Trophoblast cell (in vitro differentiated cells and primary cell): ENCODE measurements around the gene RELB. TPM values are rescaled to one million over a fixed set of nuclear protein-coding genes. Genes with fewer than 3 reads are reported as not detected.

Experiments used
- DNase-seq, 2 donors: peaks; one replicate each; pipeline ENCODE4 v3.0.0-alpha.2; 2016
- H2AFZ ChIP-seq: 2 replicates; pipeline ENCODE4 v1.6.1; 2013; ENCODE audit warnings: low read length, moderate library complexity, mild to moderate bottlenecking; ENCODE audit not compliant: insufficient read depth, poor library complexity
- H2AK5ac ChIP-seq: 2 replicates; pipeline ENCODE4 v1.6.1; 2013; ENCODE audit warnings: mild to moderate bottlenecking, low read length
- H2BK120ac ChIP-seq: 2 replicates; pipeline ENCODE4 v1.6.1; 2013; ENCODE audit warnings: low read length, mild to moderate bottlenecking, moderate library complexity; ENCODE audit not compliant: insufficient read depth, poor library complexity
- H2BK12ac ChIP-seq: 2 replicates; pipeline ENCODE4 v1.6.1; 2013; ENCODE audit warnings: mild to moderate bottlenecking, low read length, moderate library complexity
- H2BK5ac ChIP-seq: 2 replicates; pipeline ENCODE4 v1.6.1; 2013; ENCODE audit warnings: low read length, low read depth, moderate library complexity, mild to moderate bottlenecking; ENCODE audit not compliant: poor library complexity
- H3K14ac ChIP-seq: 2 replicates; pipeline ENCODE4 v1.6.1; 2013; ENCODE audit warnings: mild to moderate bottlenecking, low read length
- H3K18ac ChIP-seq: 2 replicates; pipeline ENCODE4 v1.6.1; 2013; ENCODE audit warnings: mild to moderate bottlenecking, low read length
- H3K23ac ChIP-seq: 2 replicates; pipeline ENCODE4 v1.6.1; 2013; ENCODE audit warnings: low read length
- H3K27ac ChIP-seq: 2 replicates; pipeline ENCODE4 v1.5.1; 2013; ENCODE audit warnings: low read depth, mild to moderate bottlenecking, inconsistent platforms, low read length, moderate library complexity
- H3K27me3 ChIP-seq: 2 replicates; pipeline ENCODE4 v1.6.1; 2013; ENCODE audit warnings: inconsistent platforms, mild to moderate bottlenecking, low read length, moderate library complexity; ENCODE audit not compliant: insufficient read depth
- H3K36me3 ChIP-seq, 2 experiments: 1 replicate in 1 of 2; 2 replicates in 1 of 2; pipeline ENCODE4 v1.6.1; 2013; ENCODE audit warnings: low read length in 2 of 2, mild to moderate bottlenecking in 2 of 2, moderate library complexity in 1 of 2; ENCODE audit not compliant: insufficient read depth in 2 of 2, control insufficient read depth in 1 of 2
- H3K4ac ChIP-seq: 2 replicates; pipeline ENCODE4 v1.6.1; 2013; ENCODE audit warnings: low read depth, mild to moderate bottlenecking, low read length, moderate library complexity
- H3K4me1 ChIP-seq, 2 experiments: 1 replicate in 1 of 2; 2 replicates in 1 of 2; pipeline ENCODE4 v1.6.1; 2013; ENCODE audit warnings: low read length in 2 of 2, mild to moderate bottlenecking in 2 of 2, moderate library complexity in 1 of 2; ENCODE audit not compliant: insufficient read depth in 2 of 2, control insufficient read depth in 1 of 2
- H3K4me2 ChIP-seq: 2 replicates; pipeline ENCODE4 v1.6.1; 2013; ENCODE audit warnings: inconsistent platforms, mild to moderate bottlenecking, low read length, moderate library complexity
- H3K4me3 ChIP-seq: 2 replicates; pipeline ENCODE4 v1.5.1; 2013; ENCODE audit warnings: mild to moderate bottlenecking, low read depth, low read length, inconsistent platforms
- H3K79me1 ChIP-seq: one replicate; pipeline ENCODE4 v1.6.1; 2013; ENCODE audit warnings: low read length
- H3K79me2 ChIP-seq: 2 replicates; pipeline ENCODE4 v1.6.1; 2013; ENCODE audit warnings: low read length, mild to moderate bottlenecking; ENCODE audit not compliant: control insufficient read depth, insufficient read depth, poor library complexity
- H3K9ac ChIP-seq: 2 replicates; pipeline ENCODE4 v1.6.1; 2013; ENCODE audit warnings: mild to moderate bottlenecking, low read length
- H3K9me3 ChIP-seq: 2 replicates; pipeline ENCODE4 v1.6.1; 2013; ENCODE audit warnings: low read depth, mild to moderate bottlenecking, control low read depth, inconsistent platforms, low read length; ENCODE audit not compliant: insufficient read depth
- H4K12ac ChIP-seq: 2 replicates; pipeline ENCODE4 v1.6.1; 2013; ENCODE audit warnings: low read depth, mild to moderate bottlenecking, low read length, moderate library complexity
- H4K8ac ChIP-seq: 2 replicates; pipeline ENCODE4 v1.6.1; 2013; ENCODE audit warnings: low read depth, mild to moderate bottlenecking, low read length, moderate library complexity
- H4K91ac ChIP-seq: one replicate; pipeline ENCODE4 v1.6.1; 2013; ENCODE audit warnings: low read depth, mild to moderate bottlenecking, low read length, moderate library complexity
- WGBS: extraction: QIAGEN DNeasy Blood & Tissue Kit; methylation state at CpG from one replicate; pipeline ENCODE4 v1.1.7; 2013; ENCODE audit warnings: missing lambda C conversion rate; ENCODE audit not compliant: insufficient read length, insufficient coverage; ENCODE audit errors: extremely low coverage; 5-methylcytosine and 5-hydroxymethylcytosine counted together
- polyA plus RNA-seq: library from polyadenylated mRNA; stranded (reverse); fragments of 200-250 nt; gene quantifications from 2 replicates; pipeline ENCODE4 v1.2.3, GENCODE V29; 2013

RELB gene, protein sequence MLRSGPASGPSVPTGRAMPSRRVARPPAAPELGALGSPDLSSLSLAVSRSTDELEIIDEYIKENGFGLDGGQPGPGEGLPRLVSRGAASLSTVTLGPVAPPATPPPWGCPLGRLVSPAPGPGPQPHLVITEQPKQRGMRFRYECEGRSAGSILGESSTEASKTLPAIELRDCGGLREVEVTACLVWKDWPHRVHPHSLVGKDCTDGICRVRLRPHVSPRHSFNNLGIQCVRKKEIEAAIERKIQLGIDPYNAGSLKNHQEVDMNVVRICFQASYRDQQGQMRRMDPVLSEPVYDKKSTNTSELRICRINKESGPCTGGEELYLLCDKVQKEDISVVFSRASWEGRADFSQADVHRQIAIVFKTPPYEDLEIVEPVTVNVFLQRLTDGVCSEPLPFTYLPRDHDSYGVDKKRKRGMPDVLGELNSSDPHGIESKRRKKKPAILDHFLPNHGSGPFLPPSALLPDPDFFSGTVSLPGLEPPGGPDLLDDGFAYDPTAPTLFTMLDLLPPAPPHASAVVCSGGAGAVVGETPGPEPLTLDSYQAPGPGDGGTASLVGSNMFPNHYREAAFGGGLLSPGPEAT
- polyA plus RNA-seq = 7.4 and 7.5 TPM in 2 replicates

DNA sequence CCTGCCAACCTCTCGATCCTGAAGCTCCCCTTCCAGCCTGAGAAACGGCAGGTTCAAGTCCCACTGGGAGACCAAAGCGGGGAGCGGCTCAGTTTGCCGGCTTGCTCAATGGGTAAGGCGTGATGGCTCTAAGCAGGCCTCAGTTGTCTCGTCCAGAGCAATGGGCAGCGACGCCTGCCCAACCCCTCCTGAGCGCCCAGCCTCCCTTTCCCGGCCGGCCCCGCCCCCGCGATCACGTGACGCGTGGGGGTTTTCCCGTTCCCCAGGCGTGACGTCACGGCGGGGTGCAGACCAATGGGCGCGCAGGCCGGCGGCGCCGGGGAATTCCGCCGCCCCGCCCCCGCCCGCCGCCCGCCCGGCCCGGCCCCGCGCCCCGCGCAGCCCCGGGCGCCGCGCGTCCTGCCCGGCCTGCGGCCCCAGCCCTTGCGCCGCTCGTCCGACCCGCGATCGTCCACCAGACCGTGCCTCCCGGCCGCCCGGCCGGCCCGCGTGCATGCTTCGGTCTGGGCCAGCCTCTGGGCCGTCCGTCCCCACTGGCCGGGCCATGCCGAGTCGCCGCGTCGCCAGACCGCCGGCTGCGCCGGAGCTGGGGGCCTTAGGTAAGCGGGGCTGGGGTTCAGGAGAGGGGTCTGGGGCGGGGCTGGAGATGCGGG is at the start of gene RELB:
Gene RELB (plus strand): TSS at position 378 of the 653 bp plus-strand sequence. CDS start 116 bp downstream, at position 494.
- Histone ChIP-seq H2AFZ (peak within 1 kb of the TSS; percentile 67), H3K4me1 (peaks cover 2 to 3% of the 10 kb centered on the region in 2 experiments), H3K79me1 (peaks cover 6% of the 10 kb centered on the region), H3K4me2 (peak within 1 kb of the TSS; percentile 99), H3K4me3 (peak within 1 kb of the TSS; percentile 93), H3K27me3 (no peaks in the 10 kb centered on the region), H3K9me3 (peaks cover 1% of the 10 kb centered on the region), H3K4ac (no peak within 1 kb of the TSS), H3K23ac (no peak within 1 kb of the TSS), H2BK120ac (no peak within 1 kb of the TSS), H2BK12ac (no peak within 1 kb of the TSS), H3K14ac (peak within 1 kb of the TSS; percentile 73), H3K36me3 (peaks cover 2 to 5% of the 10 kb centered on the region in 2 experiments), H2BK5ac (peak within 1 kb of the TSS; percentile 80), H3K18ac (peak within 1 kb of the TSS; percentile 73), H3K79me2 (no peaks in the 10 kb centered on the region), H2AK5ac (no peak within 1 kb of the TSS), H4K91ac (peak within 1 kb of the TSS; percentile 50), H3K9ac (peak within 1 kb of the TSS; percentile 87), H3K27ac (peak within 1 kb of the TSS; percentile 86), H4K8ac (peak within 1 kb of the TSS; percentile 79), H4K12ac (peak within 1 kb of the TSS; percentile 34)
- WGBS = no CpG with 5 or more reads among the region's 79 CpGs
- peak; percentile 94 to 98 for DNase-seq

DNA sequence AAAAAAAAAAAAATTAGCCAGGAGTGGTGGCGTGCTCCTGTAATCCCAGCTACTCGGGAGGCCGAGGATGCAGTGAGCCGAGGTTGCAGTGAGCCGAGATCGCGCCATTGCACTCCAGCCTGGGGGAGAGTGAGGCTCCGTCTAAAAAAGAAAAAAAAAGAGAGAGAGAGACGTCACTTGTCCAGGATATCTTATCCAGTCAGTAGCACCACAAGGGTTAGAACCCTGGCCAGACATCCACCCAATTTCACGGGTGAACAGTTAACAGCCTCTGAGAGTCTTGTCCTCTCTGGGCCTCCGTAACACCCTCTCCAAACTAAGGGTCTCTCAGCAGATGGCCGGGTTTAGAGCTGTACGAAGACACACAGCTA is 47.0 kb upstream of the RELB start:
- Histone ChIP-seq H2BK120ac (no peak overlapping the region), H3K4ac (peak overlapping the region; percentile 8), H4K8ac (peak overlapping the region; percentile 96), H3K23ac (no peak overlapping the region), H4K91ac (peak overlapping the region; percentile 93), H3K27me3 (no peaks in the 10 kb centered on the region), H3K9me3 (no peaks in the 10 kb centered on the region), H2BK5ac (peak overlapping the region; percentile 96), H3K79me2 (peaks cover 16% of the 10 kb centered on the region), H4K12ac (peak overlapping the region; percentile 98), H2BK12ac (no peak overlapping the region), H3K4me3 (peak overlapping the region; percentile 87), H3K27ac (no peak overlapping the region), H3K4me2 (peak overlapping the region; percentile 74), H3K9ac (peak overlapping the region; percentile 59), H2AFZ (peak overlapping the region; percentile 51), H3K79me1 (peaks cover 11% of the 10 kb centered on the region), H3K36me3 (peaks cover 2 to 6% of the 10 kb centered on the region in 2 experiments), H2AK5ac (no peak overlapping the region), H3K4me1 (peaks cover 8 to 14% of the 10 kb centered on the region in 2 experiments), H3K18ac (no peak overlapping the region), H3K14ac (peak overlapping the region; percentile 94)
- DNase-seq = no peak
- no CpG with 5 or more reads among the region's 13 CpGs for WGBS

DNA sequence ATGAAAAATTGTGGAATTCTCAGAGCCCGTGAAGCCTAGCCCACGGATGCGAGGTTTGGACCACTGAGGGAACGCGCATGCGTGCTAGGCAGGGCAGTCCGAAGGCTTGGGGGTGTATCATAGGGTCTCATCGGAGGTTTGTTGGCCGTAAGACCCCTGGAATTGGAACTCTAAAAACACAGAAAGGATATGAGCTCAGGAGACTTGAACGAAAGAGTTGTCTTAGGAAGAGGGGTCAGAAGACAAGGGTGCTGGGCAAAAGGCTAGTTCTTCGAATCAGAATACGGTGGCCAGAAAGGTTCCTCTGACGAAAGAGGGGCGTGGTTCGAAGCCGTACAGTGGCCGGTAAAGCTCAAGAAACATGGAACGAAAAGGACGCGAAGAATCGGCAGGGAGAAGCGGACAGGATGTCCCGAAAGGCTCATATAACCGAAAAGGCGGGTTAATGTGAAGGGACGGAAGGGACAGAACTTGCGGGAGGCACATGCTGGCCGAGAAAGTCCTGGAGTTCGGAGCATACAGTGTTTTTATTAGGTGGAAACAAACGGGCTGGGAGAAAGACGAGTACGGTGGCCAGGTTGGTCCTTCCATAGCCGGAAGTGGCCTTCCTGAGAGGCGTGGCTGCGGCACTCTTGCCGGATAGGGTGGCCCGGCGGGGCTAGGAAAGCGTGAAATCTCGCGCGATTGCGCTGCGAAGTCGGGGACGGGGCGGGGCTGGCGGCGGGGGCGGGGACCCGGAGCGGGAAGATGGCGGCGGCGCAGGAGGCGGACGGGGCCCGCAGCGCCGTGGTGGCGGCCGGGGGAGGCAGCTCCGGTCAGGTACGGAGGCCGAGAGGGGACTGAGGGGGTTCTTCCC is 46.4 kb upstream of the RELB start, which contains the start of gene CLPTM1:
Gene CLPTM1 (plus strand): TSS at position 732 of the 856 bp plus-strand sequence. CDS start 16 bp downstream, at position 748.
- Histone ChIP-seq H4K8ac (peak within 1 kb of the TSS; percentile 96), H3K4me1 (peaks cover 8 to 14% of the 10 kb centered on the region in 2 experiments), H3K36me3 (peaks cover 2 to 6% of the 10 kb centered on the region in 2 experiments), H2AFZ (peak within 1 kb of the TSS; percentile 78), H4K12ac (peak within 1 kb of the TSS; percentile 98), H3K4me3 (peak within 1 kb of the TSS; percentile 99), H3K79me2 (peaks cover 16% of the 10 kb centered on the region), H3K4ac (peak within 1 kb of the TSS; percentile 98), H4K91ac (peak within 1 kb of the TSS; percentile 93), H3K23ac (no peak within 1 kb of the TSS), H3K18ac (peak within 1 kb of the TSS; percentile 96), H3K27ac (peak within 1 kb of the TSS; percentile 94), H2BK120ac (peak within 1 kb of the TSS; percentile 92), H3K9ac (peak within 1 kb of the TSS; percentile 99), H3K9me3 (no peaks in the 10 kb centered on the region), H2AK5ac (peak within 1 kb of the TSS; percentile 92), H3K4me2 (peak within 1 kb of the TSS; percentile 91), H3K27me3 (no peaks in the 10 kb centered on the region), H2BK12ac (peak within 1 kb of the TSS; percentile 34), H3K79me1 (peaks cover 11% of the 10 kb centered on the region), H2BK5ac (peak within 1 kb of the TSS; percentile 96), H3K14ac (peak within 1 kb of the TSS; percentile 94)
- WGBS = no CpG with 5 or more reads among the region's 65 CpGs
- DNase-seq = peak; percentile 96 to 98
